Adrenal gland (tissue), 12 donors: Measurements from ENCODE around the gene NUDCD3. TPM values are rescaled to one million over a fixed set of nuclear protein-coding genes. Genes with fewer than 3 reads are reported as not detected.

Source experiments
- DNase-seq, 7 donors: peaks; one replicate each; pipeline ENCODE4 v3.0.0-alpha.2; 2019 to 2020
- H3K27ac ChIP-seq, 5 donors: fragments of 200-600 bp; sonication (generic) in 4 of 5; 1 replicate in 3 of 5; 2 replicates in 2 of 5; pipeline versions ENCODE4 v1.5.1 to v1.8.0; 2016 to 2020; ENCODE audit warnings: mild to moderate bottlenecking in 1 of 5
- H3K27me3 ChIP-seq: fragments of 200-600 bp; 2 replicates; pipeline ENCODE4 v1.8.0; 2021
- H3K36me3 ChIP-seq, 2 donors: fragments of 200-600 bp; replicated peaks in 1 of 2; 1 replicate in 1 of 2; 2 replicates in 1 of 2; pipeline versions ENCODE4 v1.5.1 to v1.8.0; 2018 to 2022
- H3K4me1 ChIP-seq, 2 donors: fragments of 200-600 bp; replicated peaks in 1 of 2; 1 replicate in 1 of 2; 2 replicates in 1 of 2; pipeline versions ENCODE4 v1.5.1 to v1.8.0; 2018 to 2021
- H3K4me3 ChIP-seq, 4 donors: fragments of 200-600 bp; sonication (generic) in 3 of 4; one replicate each; pipeline ENCODE4 v1.5.1; 2016 to 2018
- H3K9me3 ChIP-seq, 3 donors: fragments of 200-600 bp; sonication (generic) in 1 of 3; replicated peaks in 1 of 3; 1 replicate in 2 of 3; 2 replicates in 1 of 3; pipeline versions ENCODE4 v1.5.1 to v1.8.0; 2016 to 2021
- CTCF ChIP-seq, 6 experiments: fragments of 450-650 bp in 4 of 6; fragments of 200-600 bp in 2 of 6; sonication (generic) in 1 of 6; IDR thresholded peaks; 1 replicate in 5 of 6; 2 replicates in 1 of 6; pipeline versions ENCODE4 v1.5.1 to v1.8.0; 2016 to 2021; ENCODE audit warnings: antibody characterized with exemption in 6 of 6, mild to moderate bottlenecking in 2 of 6, moderate library complexity in 1 of 6
- POLR2A ChIP-seq, 2 donors: fragments of 450-650 bp; IDR thresholded peaks; one replicate each; pipeline ENCODE4 v1.6.1; 2017; ENCODE audit warnings: antibody characterized with exemption in 2 of 2, mild to moderate bottlenecking in 2 of 2, moderate library complexity in 1 of 2
- WGBS, 4 donors: extraction: QIAGEN DNeasy Blood & Tissue Kit in 2 of 4; methylation state at CpG; one replicate each; pipeline versions ENCODE4 v1.1.5 to v1.1.7; 2013 to 2017; 5-methylcytosine and 5-hydroxymethylcytosine counted together
- intact Hi-C, 2 donors: fragments of 100-400 bp; cut with DNase I; formaldehyde crosslinking; loops; one replicate each; pipeline versions ENCODE4 v1.14.1 to v1.15.0; 2022 to 2023
- polyA plus RNA-seq, 3 donors: library from polyadenylated mRNA; stranded (reverse); fragments of 200-250 nt in 2 of 3; fragments of 350-450 nt in 1 of 3; fragmentation: Illumina TruSeq in 1 of 3; extraction: RNeasy Lipid Tissue Mini Kit (QIAGEN cat#74804) in 1 of 3; gene quantifications; one replicate each; pipeline ENCODE4 v1.2.3, GENCODE V29; 2013 to 2014
- total RNA-seq, 9 donors: library from RNA; depleted of rRNA in 4 of 9; stranded (reverse); fragments of >200 nt in 4 of 9; fragments of 120-200 nt in 1 of 9; fragmentation: NEBNext Ultra II Directional in 1 of 9; extraction: Animal tissue kit (Norgen Biotek cat#: 25700) in 1 of 9; gene quantifications; one replicate each; pipeline versions ENCODE4 v1.1.0 to v1.2.4, GENCODE V29; 2013 to 2023
- donor health status: healthy with polysubstance abuse.
- donor health status: Bipolar disorder and iron deficiency.
- donor health status: DM: yes; HTN: yes; CAD: no.
- donor health status: DM: no; HTN: no; CAD: no.
- donor health status: DM: no; HTN: no; CAD: no.
- donor health status: DM: yes; HTN: yes; CAD: no.

The NUDCD3 gene
- total and polyA plus RNA-seq, 12 donors, result 30.5 to 136 (median 71.1) TPM

DNA sequence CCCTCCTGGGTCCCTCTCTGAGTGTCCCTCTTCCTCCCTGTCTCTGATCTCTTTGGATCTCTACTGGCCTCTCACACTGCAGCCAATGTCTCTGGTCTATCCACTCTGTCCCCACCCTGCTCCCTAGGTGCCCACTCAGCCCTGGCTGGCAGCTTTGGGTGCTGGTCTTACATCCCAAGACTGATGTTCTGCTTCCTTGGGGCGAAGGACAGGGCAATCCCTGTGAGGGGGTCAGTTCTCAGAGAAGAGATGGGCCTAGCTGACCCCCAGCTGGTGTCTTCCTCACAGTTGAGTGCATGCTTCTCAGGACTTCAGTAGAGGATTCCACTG lies 113.4 kb downstream of the NUDCD3 start:
- no peak overlapping the region for H3K27ac ChIP-seq
- peak in 1 of 7 donors; percentile 45 for DNase-seq
- no peaks in the 10 kb centered on the region for H3K4me1 ChIP-seq
- H3K9me3 ChIP-seq, result no peaks in the 10 kb centered on the region
- intact Hi-C loops, result loop anchor here in 1 of 2 donors (10.0 kb wide), 1 partner anchor 188 kb away; no protein-coding TSS in a partner anchor
- no peak for TF ChIP-seq POLR2A (IDR thresholded peaks at IDR 0.05)
- TF ChIP-seq CTCF (IDR thresholded peaks at IDR 0.05), result no peak
- WGBS, 4 donors, result 83 to 100% (median 90%) methylated on average over 1 of the region's 1 CpG
- no peak overlapping the region for H3K4me3 ChIP-seq
- no peaks in the 10 kb centered on the region for H3K36me3 ChIP-seq
- no peaks in the 10 kb centered on the region for H3K27me3 ChIP-seq

DNA sequence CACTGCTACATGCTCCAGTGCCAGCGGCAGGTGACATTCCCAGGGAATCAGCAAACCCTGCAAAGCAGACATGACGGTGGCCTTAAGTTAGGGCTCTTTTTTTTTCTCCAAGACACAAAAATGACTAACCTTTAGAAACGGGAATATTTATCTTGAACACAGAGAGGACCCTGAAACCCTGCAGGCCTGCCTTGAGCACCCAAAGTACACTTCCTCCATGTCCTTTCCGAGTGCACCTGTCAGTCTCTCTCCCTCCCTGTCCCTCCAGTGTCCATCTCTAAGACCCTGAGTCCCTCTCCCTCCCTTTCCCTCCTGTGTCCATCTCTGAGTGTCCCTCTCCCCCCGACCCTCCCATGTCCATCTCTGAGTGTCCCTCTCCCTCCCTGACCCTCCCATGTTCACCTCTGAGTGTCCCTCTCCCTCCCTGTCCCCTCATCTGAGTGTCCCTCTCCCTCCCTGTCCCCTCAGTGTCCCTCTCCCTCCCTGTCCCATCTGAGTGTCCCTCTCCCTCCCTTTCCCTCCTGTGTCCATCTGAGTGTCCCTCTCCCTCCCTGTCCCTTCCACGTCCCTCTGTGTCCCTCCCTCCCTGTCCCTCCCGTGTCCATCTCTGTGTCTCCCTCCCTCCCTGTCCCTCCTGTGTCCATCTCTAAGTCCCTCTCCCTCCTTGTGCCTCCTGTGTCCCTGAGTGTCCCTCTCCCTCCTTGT lies 113.9 kb downstream of the NUDCD3 start:
- Histone ChIP-seq H3K27me3 (no peaks in the 10 kb centered on the region), H3K9me3 (no peaks in the 10 kb centered on the region), H3K36me3 (no peaks in the 10 kb centered on the region), H3K4me1 (no peaks in the 10 kb centered on the region), H3K27ac (no peak overlapping the region), H3K4me3 (no peak overlapping the region)
- DNase-seq, result no peak
- 37 to 41% (median 39%) methylated on average over 5 to 7 of the region's 7 CpGs for WGBS, 4 donors
- TF ChIP-seq CTCF (IDR thresholded peaks at IDR 0.05) (no peak), POLR2A (IDR thresholded peaks at IDR 0.05) (no peak)
- intact Hi-C loops, result loop anchor here in 1 of 2 donors (10.0 kb wide), 1 partner anchor 188 kb away; no protein-coding TSS in a partner anchor

DNA sequence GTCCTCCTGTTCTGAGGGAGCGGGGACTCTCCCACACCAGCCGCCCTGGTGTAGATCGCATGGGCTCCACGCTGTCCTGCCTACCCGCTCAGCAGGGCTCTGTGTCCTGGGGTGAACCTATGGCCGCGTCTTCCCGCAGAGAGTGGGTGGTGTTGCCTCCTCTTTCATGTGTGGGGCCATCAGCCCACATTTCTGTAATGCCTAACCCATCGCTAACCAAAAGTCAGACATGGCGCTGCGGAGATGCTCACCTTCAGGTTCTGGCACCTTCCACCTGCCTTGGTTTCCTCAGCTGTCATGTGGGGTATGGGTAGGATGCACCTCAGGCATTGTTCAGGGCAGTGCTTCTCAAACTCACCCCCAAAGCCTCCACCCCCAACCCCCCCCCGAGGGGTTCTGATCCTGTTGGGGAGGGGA lies 114.5 kb downstream of the NUDCD3 start:
- intact Hi-C loops, result loop anchor here in 1 of 2 donors (10.0 kb wide), 1 partner anchor 189 kb away; no protein-coding TSS in a partner anchor
- no peak overlapping the region for H3K4me3 ChIP-seq
- no peaks in the 10 kb centered on the region for H3K4me1 ChIP-seq
- peak in 1 of 7 donors; percentile 47 for DNase-seq
- H3K27ac ChIP-seq, result no peak overlapping the region
- TF ChIP-seq POLR2A (IDR thresholded peaks at IDR 0.05), result no peak
- TF ChIP-seq CTCF (IDR thresholded peaks at IDR 0.05), result no peak
- no peaks in the 10 kb centered on the region for H3K36me3 ChIP-seq
- 76 to 79% (median 78%) methylated on average over 8 to 12 of the region's 12 CpGs for WGBS, 4 donors
- no peaks in the 10 kb centered on the region for H3K9me3 ChIP-seq
- no peaks in the 10 kb centered on the region for H3K27me3 ChIP-seq

GRCh38 chr7:44375236-44375699 lies 115.2 kb downstream of the NUDCD3 start:
- 10 to 71% (median 67%) methylated on average over 2 to 9 of the region's 9 CpGs for WGBS, 4 donors

More at GRCh38 chr7:44375236-44375699, 115.2 kb downstream of the NUDCD3 start:
- H3K27ac ChIP-seq, result no peak overlapping the region
- peak in 3 of 7 donors; percentile 33 to 60 (median 51) for DNase-seq
- no peaks in the 10 kb centered on the region for H3K4me1 ChIP-seq
- no peaks in the 10 kb centered on the region for H3K27me3 ChIP-seq
- H3K9me3 ChIP-seq, result no peaks in the 10 kb centered on the region
- intact Hi-C loops, result loop anchor here in 1 of 2 donors (10.0 kb wide), 1 partner anchor 190 kb away; no protein-coding TSS in a partner anchor
- H3K36me3 ChIP-seq, result no peaks in the 10 kb centered on the region
- H3K4me3 ChIP-seq, result no peak overlapping the region
- TF ChIP-seq POLR2A (IDR thresholded peaks at IDR 0.05) (no peak), CTCF (IDR thresholded peaks at IDR 0.05) (peak; percentile 17 to 39 (median 32))
